ENCODE results near the gene HS6ST2. TPM values are rescaled to one million over a fixed set of nuclear protein-coding genes. Genes with fewer than 3 reads are reported as not detected.

HS6ST2 gene
- total RNA-seq, 1 experiment from 2014 or later, result 13.4 TPM

- H3K27me3 ChIP-seq (ENCODE audit: insufficient read depth, low read depth), result no peaks in the 10 kb centered on the region
- H3K79me2 ChIP-seq (ENCODE audit: low read depth), result no peaks in the 10 kb centered on the region
- H3K4me1 ChIP-seq (replicated peaks; ENCODE audit: insufficient read depth), result no peaks in the 10 kb centered on the region
- ChIA-PET CTCF (no interaction called here), POLR2A (ENCODE audit: unreplicated experiment) (interaction anchor here (0.7 kb wide), 2 partner anchors 50 to 76 kb away, joined by 3 read pairs; no protein-coding TSS in a partner anchor)
- no peaks in the 10 kb centered on the region; the same call in 1 of the 2 replicates for H3K36me3 ChIP-seq (ENCODE audit: low read depth)
- intact Hi-C loops (cut with micrococcal nuclease; ENCODE audit: unreplicated experiment), result no loop called here
- no TSS peak for BruUV-seq (replicated peaks)
- H3F3A ChIP-seq (ENCODE audit: insufficient read depth, low read depth), result no peaks in the 10 kb centered on the region
- H3K9me2 ChIP-seq (ENCODE audit: insufficient read depth), result no peaks in the 10 kb centered on the region
- H3K4me3 ChIP-seq, result no peak overlapping the region
- H3K27ac ChIP-seq, result no peak overlapping the region
- no peak for DNase-seq
- H2AFZ ChIP-seq, result no peak overlapping the region
- H3K9me3 ChIP-seq (ENCODE audit: insufficient read depth, low read depth), result no peaks in the 10 kb centered on the region
- H4K20me1 ChIP-seq (ENCODE audit: insufficient read depth), result no peaks in the 10 kb centered on the region
- TF ChIP-seq CTCF (conservative IDR thresholded peaks at IDR 0.05) (no peak), EZH2 (IDR thresholded peaks at IDR 0.05; ENCODE audit: low read depth) (no peak)
- no peak overlapping the region for H3K4me2 ChIP-seq
These were observed 294.2 kb downstream of the HS6ST2 start for GRCh38 chrX:132664273-132664672.

- Histone ChIP-seq H3K4me3 (no peak overlapping the region), H3K27me3 (ENCODE audit: insufficient read depth, low read depth) (no peaks in the 10 kb centered on the region), H3K79me2 (ENCODE audit: low read depth) (no peaks in the 10 kb centered on the region), H3K36me3 (ENCODE audit: low read depth) (no peaks in the 10 kb centered on the region; the same call in 1 of the 2 replicates), H4K20me1 (ENCODE audit: insufficient read depth) (no peaks in the 10 kb centered on the region), H3K4me2 (no peak overlapping the region), H3K9me3 (ENCODE audit: insufficient read depth, low read depth) (no peaks in the 10 kb centered on the region), H3K4me1 (replicated peaks; ENCODE audit: insufficient read depth) (no peaks in the 10 kb centered on the region), H3K9me2 (ENCODE audit: insufficient read depth) (no peaks in the 10 kb centered on the region), H2AFZ (no peak overlapping the region), H3K27ac (no peak overlapping the region), H3F3A (ENCODE audit: insufficient read depth, low read depth) (no peaks in the 10 kb centered on the region)
- no peak for DNase-seq
- POLR2A ChIA-PET (ENCODE audit: unreplicated experiment), result no interaction called here
- intact Hi-C loops (cut with micrococcal nuclease; ENCODE audit: unreplicated experiment), result no loop called here
- BruUV-seq (replicated peaks), result no TSS peak
- TF ChIP-seq EZH2 (IDR thresholded peaks at IDR 0.05; ENCODE audit: low read depth) (no peak), CTCF (conservative IDR thresholded peaks at IDR 0.05) (no peak)
- CTCF ChIA-PET, result no interaction called here
These were observed 295.6 kb downstream of the HS6ST2 start for GRCh38 chrX:132662844-132663243.

GRCh38 chrX:132657876-132658275 lies 300.6 kb downstream of the HS6ST2 start:
- DNase-seq, result no peak
- ChIA-PET POLR2A (ENCODE audit: unreplicated experiment) (no interaction called here), CTCF (no interaction called here)
- no peak overlapping the region for H3K27ac ChIP-seq
- no peak for TF ChIP-seq EZH2 (IDR thresholded peaks at IDR 0.05; ENCODE audit: low read depth)
- no peak for TF ChIP-seq CTCF (conservative IDR thresholded peaks at IDR 0.05)
- no peak overlapping the region for H3K4me3 ChIP-seq
- H3K27me3 ChIP-seq (ENCODE audit: insufficient read depth, low read depth), result no peaks in the 10 kb centered on the region
- BruUV-seq (replicated peaks), result no TSS peak
- H3K4me2 ChIP-seq, result no peak overlapping the region
- H3K9me2 ChIP-seq (ENCODE audit: insufficient read depth), result no peaks in the 10 kb centered on the region
- no peaks in the 10 kb centered on the region for H3K9me3 ChIP-seq (ENCODE audit: insufficient read depth, low read depth)
- H3K4me1 ChIP-seq (replicated peaks; ENCODE audit: insufficient read depth), result no peaks in the 10 kb centered on the region
- H3F3A ChIP-seq (ENCODE audit: insufficient read depth, low read depth), result no peaks in the 10 kb centered on the region
- H3K36me3 ChIP-seq (ENCODE audit: low read depth), result no peaks in the 10 kb centered on the region; the same call in 1 of the 2 replicates
- H4K20me1 ChIP-seq (ENCODE audit: insufficient read depth), result no peaks in the 10 kb centered on the region
- no peak overlapping the region for H2AFZ ChIP-seq
- no peaks in the 10 kb centered on the region for H3K79me2 ChIP-seq (ENCODE audit: low read depth)
- intact Hi-C loops (cut with micrococcal nuclease; ENCODE audit: unreplicated experiment), result no loop called here

Data from PC-9 (cell line).